Measurements from ENCODE around the gene BBS10. TPM values are rescaled to one million over a fixed set of nuclear protein-coding genes. Genes with fewer than 3 reads are reported as not detected.

BBS10 gene
- total and polyA plus RNA-seq, 8 donors: 10.9 to 33.3 (median 27.9) TPM

- H3K27me3 ChIP-seq: no peaks in the 10 kb centered on the region
- peaks cover 3 to 20% of the 10 kb centered on the region in 2 donors for H3K4me1 ChIP-seq
- TF ChIP-seq CTCF (IDR thresholded peaks at IDR 0.05): no peak
- DNase-seq (no peak), ATAC-seq (no peak)
- no peaks in the 10 kb centered on the region for H3K9me3 ChIP-seq
- H3K27ac ChIP-seq: no peak overlapping the region
- intact Hi-C loops (cut with DNase I): loop anchor here in 1 of 2 donors (10.0 kb wide), 1 partner anchor 281 kb away; no protein-coding TSS in a partner anchor
- H3K4me3 ChIP-seq: no peak overlapping the region
- no peaks in the 10 kb centered on the region for H3K36me3 ChIP-seq
Measured at GRCh38 chr12:76346236-76346635, 2.0 kb downstream of the BBS10 start.

- no peak overlapping the region for H3K4me3 ChIP-seq
- H3K36me3 ChIP-seq: no peaks in the 10 kb centered on the region
- no peak for TF ChIP-seq CTCF (IDR thresholded peaks at IDR 0.05)
- H3K4me1 ChIP-seq: peaks cover 3 to 20% of the 10 kb centered on the region in 2 donors
- ATAC-seq: no peak
- intact Hi-C loops (cut with DNase I): loop anchor here in 1 of 2 donors (10.0 kb wide), 1 partner anchor 281 kb away; no protein-coding TSS in a partner anchor
- H3K27ac ChIP-seq: no peak overlapping the region
- H3K27me3 ChIP-seq: no peaks in the 10 kb centered on the region
- DNase-seq: no peak
- H3K9me3 ChIP-seq: no peaks in the 10 kb centered on the region
Measured at GRCh38 chr12:76345569-76345968, 2.6 kb downstream of the BBS10 start.

- no peaks in the 10 kb centered on the region for H3K27me3 ChIP-seq
- H3K9me3 ChIP-seq: no peaks in the 10 kb centered on the region
- DNase-seq (no peak), ATAC-seq (no peak)
- H3K36me3 ChIP-seq: no peaks in the 10 kb centered on the region
- H3K27ac ChIP-seq: no peak overlapping the region
- no peak overlapping the region for H3K4me3 ChIP-seq
- TF ChIP-seq CTCF (IDR thresholded peaks at IDR 0.05): no peak
- peaks cover under 1 to 3% of the 10 kb centered on the region in 2 donors for H3K4me1 ChIP-seq
- intact Hi-C loops (cut with DNase I): loop anchor here in 1 of 2 donors (10.0 kb wide), 1 partner anchor 277 kb away; no protein-coding TSS in a partner anchor
Measured at GRCh38 chr12:76341436-76342030, 6.7 kb downstream of the BBS10 start.

GRCh38 chr12:76340680-76341435 is 7.4 kb downstream of the BBS10 start:
- Histone ChIP-seq H3K4me1 (peaks cover 0 to 3% of the 10 kb centered on the region in 2 donors), H3K27me3 (no peaks in the 10 kb centered on the region), H3K4me3 (no peak overlapping the region), H3K27ac (no peak overlapping the region), H3K36me3 (no peaks in the 10 kb centered on the region), H3K9me3 (no peaks in the 10 kb centered on the region)
- DNase-seq: no peak
- no peak for TF ChIP-seq CTCF (IDR thresholded peaks at IDR 0.05)
- intact Hi-C loops (cut with DNase I): loop anchor here in 1 of 2 donors (10.0 kb wide), 1 partner anchor 276 kb away; no protein-coding TSS in a partner anchor
- ATAC-seq: peak; percentile 14

- ATAC-seq: no peak
- no peak overlapping the region for H3K4me3 ChIP-seq
- H3K27ac ChIP-seq: no peak overlapping the region
- H3K4me1 ChIP-seq: no peaks in the 10 kb centered on the region
- H3K27me3 ChIP-seq: no peaks in the 10 kb centered on the region
- H3K36me3 ChIP-seq: no peaks in the 10 kb centered on the region
- intact Hi-C loops (cut with DNase I): no loop called here
- TF ChIP-seq CTCF (IDR thresholded peaks at IDR 0.05): no peak
- no peak for DNase-seq
- no peaks in the 10 kb centered on the region for H3K9me3 ChIP-seq
Measured at GRCh38 chr12:76337583-76337982, 10.6 kb downstream of the BBS10 start.

All from left lung (tissue), 10 donors.